Stimulated activated CD4-positive, alpha-beta T cell treated with anti-CD3 and anti-CD28 coated beads, Interleukin-2, amount 100 ng/mL, for 48 hours (primary cell): ENCODE results near the gene NKAIN4.

Source experiments
- DNase-seq, 2 donors: peaks; one replicate each; pipeline ENCODE4 v3.0.0-alpha.2; 2020

Gene NKAIN4

DNA sequence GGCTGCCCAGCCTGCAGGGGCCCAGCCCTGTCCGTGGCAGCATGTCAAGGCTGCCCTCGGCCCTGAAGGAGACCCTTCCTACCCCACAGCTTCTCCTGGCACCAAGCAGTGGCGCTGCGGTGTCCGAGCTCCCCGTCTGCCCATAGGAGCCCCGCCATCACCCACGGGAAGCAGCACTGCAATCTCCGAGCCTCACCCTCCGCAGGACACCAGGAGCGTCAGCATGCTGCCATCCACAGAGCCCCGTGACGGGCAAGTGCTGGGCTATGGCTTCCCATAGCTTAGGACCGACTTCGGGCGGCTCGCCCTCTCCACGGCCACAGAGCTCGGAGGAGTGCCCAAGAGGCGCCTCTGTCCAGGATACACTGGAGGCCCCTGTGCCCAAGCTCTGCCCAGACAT, 63.4 kb downstream of the NKAIN4 start:
- no peak for DNase-seq
